WTC11 (cell line): ENCODE results near the gene ALOX12. TPM values are rescaled to one million over a fixed set of nuclear protein-coding genes. Genes with fewer than 3 reads are reported as not detected.
A peak's percentile ranks its signal among the peaks of the same experiment; 100 is the strongest.

ENCODE experiments used
- ATAC-seq: fragments of 200-7000 bp; cut with Tn5 transposase; 2 replicates; pipeline ENCODE4 v1.10.0; 2021; ENCODE audit warnings: mild to moderate bottlenecking, moderate library complexity
- CTCF ChIA-PET: fragments of 300-600 bp; sonication (Branson Sonifier 250); formaldehyde crosslinking; loops from one replicate; lab custom pipeline; 2021; ENCODE audit warnings: antibody characterized with exemption; lab: Charles Lee
- POLR2A ChIA-PET: fragments of 350-600 bp; sonication (Branson Sonifier 250); formaldehyde crosslinking; loops from one replicate; lab custom pipeline; 2021; ENCODE audit warnings: antibody characterized with exemption; lab: Charles Lee
- DNase-seq: peaks from one replicate; pipeline ENCODE4 v3.0.0; 2021; ENCODE audit warnings: low spot score
- H3K27ac Mint-ChIP-seq: 2 replicates; pipeline ENCODE4 v1.8.0; 2021; ENCODE audit warnings: mixed read lengths
- H3K27me3 Mint-ChIP-seq: 2 replicates; pipeline ENCODE4 v1.8.0; 2021; ENCODE audit warnings: low read depth, mild to moderate bottlenecking, moderate library complexity, mixed read lengths
- H3K36me3 Mint-ChIP-seq: 2 replicates; pipeline ENCODE4 v1.8.0; 2021; ENCODE audit warnings: mixed read lengths
- H3K4me1 Mint-ChIP-seq: 2 replicates; pipeline ENCODE4 v1.8.0; 2022; ENCODE audit warnings: mixed read lengths
- H3K4me3 Mint-ChIP-seq: 2 replicates; pipeline ENCODE4 v1.8.0; 2021; ENCODE audit warnings: mild to moderate bottlenecking, moderate library complexity, mixed read lengths
- H3K9me3 Mint-ChIP-seq: 2 replicates; pipeline ENCODE4 v1.8.0; 2021; ENCODE audit warnings: mixed read lengths
- CBFB ChIP-seq: sonication (generic); formaldehyde crosslinking; IDR thresholded peaks from 2 replicates; pipeline ENCODE4 v1.8.1; 2022; ENCODE audit warnings: mild to moderate bottlenecking, low read depth, missing genetic modification reagents
- CREM ChIP-seq: sonication (generic); formaldehyde crosslinking; IDR thresholded peaks from 2 replicates; pipeline ENCODE4 v1.8.1; 2022; ENCODE audit warnings: mild to moderate bottlenecking, missing genetic modification reagents, moderate library complexity
- CTCF ChIP-seq: fragments of 200-600 bp; IDR thresholded peaks from 2 replicates; pipeline ENCODE4 v1.8.0; 2022; ENCODE audit warnings: antibody characterized with exemption
- ESRRA ChIP-seq: sonication (generic); formaldehyde crosslinking; IDR thresholded peaks from 2 replicates; pipeline ENCODE4 v1.8.1; 2022; ENCODE audit warnings: mild to moderate bottlenecking, missing genetic modification reagents, borderline replicate concordance
- ETV6 ChIP-seq: sonication (generic); formaldehyde crosslinking; IDR thresholded peaks from 2 replicates; pipeline ENCODE4 v1.8.1; 2022; ENCODE audit warnings: mild to moderate bottlenecking, missing genetic modification reagents
- FOXK1 ChIP-seq: sonication (generic); formaldehyde crosslinking; IDR thresholded peaks from 2 replicates; pipeline ENCODE4 v1.8.0; 2022; ENCODE audit warnings: mild to moderate bottlenecking, moderate library complexity, missing genetic modification reagents
- GABPB1 ChIP-seq: sonication (generic); formaldehyde crosslinking; IDR thresholded peaks from 2 replicates; pipeline ENCODE4 v1.8.1; 2023; ENCODE audit warnings: mild to moderate bottlenecking, missing genetic modification reagents
- HMGA2 ChIP-seq: fragments of 250-450 bp; sonication (Bioruptor Pico); IDR thresholded peaks from 2 replicates; pipeline ENCODE4 v1.4.0; 2021; ENCODE audit warnings: mild to moderate bottlenecking, moderate library complexity
- IRF2 ChIP-seq: sonication (generic); formaldehyde crosslinking; IDR thresholded peaks from 2 replicates; pipeline ENCODE4 v1.8.0; 2022; ENCODE audit warnings: low read depth, missing genetic modification reagents, borderline replicate concordance
- MAX ChIP-seq: sonication (generic); formaldehyde crosslinking; IDR thresholded peaks from 2 replicates; pipeline ENCODE4 v1.8.0; 2022; ENCODE audit warnings: mild to moderate bottlenecking, missing genetic modification reagents
- MYBL2 ChIP-seq: sonication (generic); formaldehyde crosslinking; IDR thresholded peaks from 2 replicates; pipeline ENCODE4 v1.8.1; 2023; ENCODE audit warnings: mild to moderate bottlenecking, moderate library complexity, missing genetic modification reagents
- NR2C2 ChIP-seq: sonication (generic); formaldehyde crosslinking; IDR thresholded peaks from 2 replicates; pipeline ENCODE4 v1.8.0; 2022; ENCODE audit warnings: mild to moderate bottlenecking, missing genetic modification reagents
- NR3C1 ChIP-seq: sonication (generic); formaldehyde crosslinking; conservative IDR thresholded peaks from 2 replicates; pipeline ENCODE4 v1.8.1; 2023; ENCODE audit warnings: low read depth, mild to moderate bottlenecking, missing genetic modification reagents
- SOX15 ChIP-seq: fragments of 250-450 bp; sonication (Bioruptor Pico); IDR thresholded peaks from 2 replicates; pipeline ENCODE4 v1.9.0; 2021; ENCODE audit warnings: mild to moderate bottlenecking
- TCF7 ChIP-seq: sonication (generic); formaldehyde crosslinking; IDR thresholded peaks from 2 replicates; pipeline ENCODE4 v1.8.0; 2022; ENCODE audit warnings: mild to moderate bottlenecking, low read depth, missing genetic modification reagents, moderate library complexity
- TEAD1 ChIP-seq: sonication (generic); formaldehyde crosslinking; IDR thresholded peaks from 2 replicates; pipeline ENCODE4 v1.8.0; 2022; ENCODE audit warnings: mild to moderate bottlenecking, missing genetic modification reagents
- USF2 ChIP-seq: sonication (generic); formaldehyde crosslinking; IDR thresholded peaks from 2 replicates; pipeline ENCODE4 v1.8.1; 2023; ENCODE audit warnings: mild to moderate bottlenecking, missing genetic modification reagents, moderate library complexity
- ZBTB21 ChIP-seq: sonication (generic); formaldehyde crosslinking; IDR thresholded peaks from 2 replicates; pipeline ENCODE4 v1.8.1; 2023; ENCODE audit warnings: mild to moderate bottlenecking, missing genetic modification reagents, borderline replicate concordance
- ZNF138 ChIP-seq: sonication (generic); formaldehyde crosslinking; conservative IDR thresholded peaks from 2 replicates; pipeline ENCODE4 v1.8.1; 2022; ENCODE audit warnings: mild to moderate bottlenecking, moderate library complexity, missing genetic modification reagents
- ZNF219 ChIP-seq: sonication (generic); formaldehyde crosslinking; IDR thresholded peaks from 2 replicates; pipeline ENCODE4 v1.8.0; 2023; ENCODE audit warnings: missing genetic modification reagents, mild to moderate bottlenecking, borderline replicate concordance
- ZNF232 ChIP-seq: sonication (generic); formaldehyde crosslinking; IDR thresholded peaks from 2 replicates; pipeline ENCODE4 v1.8.0; 2022; ENCODE audit warnings: mild to moderate bottlenecking, missing genetic modification reagents
- ZNF263 ChIP-seq: sonication (generic); formaldehyde crosslinking; IDR thresholded peaks from 2 replicates; pipeline ENCODE4 v1.8.1; 2022; ENCODE audit warnings: low read depth, mild to moderate bottlenecking, moderate library complexity, missing genetic modification reagents
- ZNF281 ChIP-seq: sonication (generic); formaldehyde crosslinking; IDR thresholded peaks from 2 replicates; pipeline ENCODE4 v1.8.0; 2023; ENCODE audit warnings: mild to moderate bottlenecking, missing genetic modification reagents
- ZNF396 ChIP-seq: fragments of 250-450 bp; sonication (Bioruptor Pico); IDR thresholded peaks from 2 replicates; pipeline ENCODE4 v1.8.0; 2021; ENCODE audit warnings: mild to moderate bottlenecking, moderate library complexity, borderline replicate concordance
- ZNF423 ChIP-seq: fragments of 250-450 bp; sonication (Bioruptor Pico); IDR thresholded peaks from 2 replicates; pipeline ENCODE4 v2.1.2; 2022; ENCODE audit warnings: mild to moderate bottlenecking, moderate library complexity
- total RNA-seq: library from RNA; stranded (reverse); gene quantifications from 3 replicates; pipeline ENCODE4 v1.2.3, GENCODE V29; 2021
- TF ChIP-seq, protein P1 (sequence below): sonication (generic); formaldehyde crosslinking; IDR thresholded peaks from 2 replicates; pipeline ENCODE4 v1.8.0; 2022; ENCODE audit warnings: mild to moderate bottlenecking, missing genetic modification reagents
- TF ChIP-seq, protein P2 (sequence below): sonication (generic); formaldehyde crosslinking; IDR thresholded peaks from 2 replicates; pipeline ENCODE4 v1.8.1; 2023; ENCODE audit warnings: mild to moderate bottlenecking, missing genetic modification reagents
- TF ChIP-seq, protein P3 (sequence below): sonication (generic); formaldehyde crosslinking; IDR thresholded peaks from 2 replicates; pipeline ENCODE4 v1.8.1; 2022; ENCODE audit warnings: low read depth, missing genetic modification reagents, borderline replicate concordance

Gene ALOX12
- total RNA-seq, 1 experiment from 2014 or later = 1.9 TPM

DNA sequence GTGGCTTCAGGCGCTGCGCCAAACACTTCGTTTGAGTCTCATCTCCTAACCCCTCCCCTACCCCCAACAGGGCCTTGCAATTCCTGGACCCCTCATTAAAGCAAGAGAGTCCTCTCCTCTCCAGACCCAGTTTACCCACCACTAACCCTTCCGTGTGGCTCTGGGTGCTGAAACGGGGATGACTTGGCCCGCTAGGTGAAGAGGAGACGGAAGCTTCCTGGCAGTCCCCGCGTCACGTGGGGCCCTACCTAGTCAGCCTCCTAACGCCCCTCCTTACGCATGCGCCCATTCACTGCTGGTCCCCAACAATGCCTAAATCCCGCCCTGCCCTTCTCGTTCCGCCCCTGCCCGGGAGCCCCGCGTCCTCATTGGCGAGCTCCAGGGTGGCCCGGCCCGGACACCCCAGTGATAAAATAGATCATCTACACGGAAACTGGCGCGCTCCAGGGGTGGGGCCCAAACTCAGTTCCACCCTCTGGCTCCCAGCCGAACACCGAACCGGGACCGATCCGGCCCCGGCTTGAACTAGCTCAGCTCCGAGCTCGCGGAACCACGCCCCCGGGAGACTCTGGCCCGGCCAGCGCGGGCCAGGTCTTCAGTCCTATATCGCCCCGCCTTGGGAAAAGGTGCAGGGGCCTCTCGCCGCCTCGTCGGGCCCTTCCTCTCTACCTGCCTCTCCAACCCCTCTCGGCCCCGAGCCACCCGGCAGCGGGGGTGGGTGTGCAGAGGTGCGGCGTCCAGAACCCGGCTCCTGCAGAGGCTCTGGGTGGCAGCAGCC lies 39.9 kb downstream of the ALOX12 start, which contains the start of gene SLC16A13:
Gene SLC16A13 (plus strand): TSS at position 425 of the 778 bp plus-strand sequence. CDS start 368 bp downstream, outside the sequence.
- ATAC-seq (peak; percentile 92), DNase-seq (peak; percentile 94)
- CTCF ChIA-PET = interaction anchor here (0.6 to 2.3 kb wide), 18 partner anchors 8 to 614 kb away, joined by 3 to 34 read pairs (median 5); partner anchors contain the start of gene BCL6B
- no peaks in the 10 kb centered on the region for H3K36me3 Mint-ChIP-seq
- POLR2A ChIA-PET = interaction anchor here (0.7 to 1.2 kb wide), 11 partner anchors 8 to 301 kb away, joined by 3 to 10 read pairs (median 3); partner anchors contain the start of genes ACADVL, BCL6B and DLG4
- peak within 1 kb of the TSS; percentile 94 for H3K4me3 Mint-ChIP-seq
- H3K27me3 Mint-ChIP-seq = peaks cover 20% of the 10 kb centered on the region
- peak within 1 kb of the TSS; percentile 87; the same call in 1 of the 2 replicates for H3K27ac Mint-ChIP-seq
- H3K4me1 Mint-ChIP-seq = peaks cover 20% of the 10 kb centered on the region
- no peaks in the 10 kb centered on the region for H3K9me3 Mint-ChIP-seq
- TF ChIP-seq GABPB1 (CRISPR knock-in tag) (peak; percentile 57), ETV6 (CRISPR knock-in tag) (0 out of 2 replicates have a peak, but pooled peaks have one; percentile 21), ZNF281 (CRISPR knock-in tag) (no peak), MYBL2 (CRISPR knock-in tag) (0 out of 2 replicates have a peak, but pooled peaks have one; percentile 38), ZNF396 (no peak), IRF2 (CRISPR knock-in tag) (no peak), MAX (peak; percentile 87), NR3C1 (CRISPR knock-in tag) (0 out of 2 replicates have a peak, but pooled peaks have one; percentile 58), HMGA2 (CRISPR knock-in tag) (no peak), TCF7 (CRISPR knock-in tag) (no peak), ZBTB21 (0 out of 2 replicates have a peak, but pooled peaks have one; percentile 74), ZNF138 (CRISPR knock-in tag) (peak; percentile 49; the same call in 1 of the 2 replicates), FOXK1 (peak; percentile 55; the same call in 1 of the 2 replicates), CREM (CRISPR knock-in tag) (no peak), CBFB (CRISPR knock-in tag) (peak; percentile 81; the same call in 1 of the 2 replicates), ZNF219 (no peak), SOX15 (CRISPR knock-in tag) (no peak), ZNF232 (CRISPR knock-in tag) (0 out of 2 replicates have a peak, but pooled peaks have one; percentile 55), ZNF263 (CRISPR knock-in tag) (no peak), ESRRA (CRISPR knock-in tag) (peak; percentile 36; the same call in 1 of the 2 replicates), CTCF (no peak), ZNF423 (CRISPR knock-in tag) (no peak), USF2 (peak; percentile 99), TEAD1 (CRISPR knock-in tag) (no peak), NR2C2 (no peak)
- TF ChIP-seq, protein P1, sequence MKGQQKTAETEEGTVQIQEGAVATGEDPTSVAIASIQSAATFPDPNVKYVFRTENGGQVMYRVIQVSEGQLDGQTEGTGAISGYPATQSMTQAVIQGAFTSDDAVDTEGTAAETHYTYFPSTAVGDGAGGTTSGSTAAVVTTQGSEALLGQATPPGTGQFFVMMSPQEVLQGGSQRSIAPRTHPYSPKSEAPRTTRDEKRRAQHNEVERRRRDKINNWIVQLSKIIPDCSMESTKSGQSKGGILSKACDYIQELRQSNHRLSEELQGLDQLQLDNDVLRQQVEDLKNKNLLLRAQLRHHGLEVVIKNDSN (CRISPR knock-in tag) = peak; percentile 99
- TF ChIP-seq, protein P2, sequence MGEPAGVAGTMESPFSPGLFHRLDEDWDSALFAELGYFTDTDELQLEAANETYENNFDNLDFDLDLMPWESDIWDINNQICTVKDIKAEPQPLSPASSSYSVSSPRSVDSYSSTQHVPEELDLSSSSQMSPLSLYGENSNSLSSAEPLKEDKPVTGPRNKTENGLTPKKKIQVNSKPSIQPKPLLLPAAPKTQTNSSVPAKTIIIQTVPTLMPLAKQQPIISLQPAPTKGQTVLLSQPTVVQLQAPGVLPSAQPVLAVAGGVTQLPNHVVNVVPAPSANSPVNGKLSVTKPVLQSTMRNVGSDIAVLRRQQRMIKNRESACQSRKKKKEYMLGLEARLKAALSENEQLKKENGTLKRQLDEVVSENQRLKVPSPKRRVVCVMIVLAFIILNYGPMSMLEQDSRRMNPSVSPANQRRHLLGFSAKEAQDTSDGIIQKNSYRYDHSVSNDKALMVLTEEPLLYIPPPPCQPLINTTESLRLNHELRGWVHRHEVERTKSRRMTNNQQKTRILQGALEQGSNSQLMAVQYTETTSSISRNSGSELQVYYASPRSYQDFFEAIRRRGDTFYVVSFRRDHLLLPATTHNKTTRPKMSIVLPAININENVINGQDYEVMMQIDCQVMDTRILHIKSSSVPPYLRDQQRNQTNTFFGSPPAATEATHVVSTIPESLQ (CRISPR knock-in tag) = no peak
- TF ChIP-seq, protein P3, sequence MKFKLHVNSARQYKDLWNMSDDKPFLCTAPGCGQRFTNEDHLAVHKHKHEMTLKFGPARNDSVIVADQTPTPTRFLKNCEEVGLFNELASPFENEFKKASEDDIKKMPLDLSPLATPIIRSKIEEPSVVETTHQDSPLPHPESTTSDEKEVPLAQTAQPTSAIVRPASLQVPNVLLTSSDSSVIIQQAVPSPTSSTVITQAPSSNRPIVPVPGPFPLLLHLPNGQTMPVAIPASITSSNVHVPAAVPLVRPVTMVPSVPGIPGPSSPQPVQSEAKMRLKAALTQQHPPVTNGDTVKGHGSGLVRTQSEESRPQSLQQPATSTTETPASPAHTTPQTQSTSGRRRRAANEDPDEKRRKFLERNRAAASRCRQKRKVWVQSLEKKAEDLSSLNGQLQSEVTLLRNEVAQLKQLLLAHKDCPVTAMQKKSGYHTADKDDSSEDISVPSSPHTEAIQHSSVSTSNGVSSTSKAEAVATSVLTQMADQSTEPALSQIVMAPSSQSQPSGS (CRISPR knock-in tag) = no peak
